Hepatocyte (in vitro differentiated cells): ENCODE measurements around the gene ZSWIM3. TPM values are rescaled to one million over a fixed set of nuclear protein-coding genes. Genes with fewer than 3 reads are reported as not detected.

ENCODE experiments used
- DNase-seq: peaks from one replicate; pipeline ENCODE4 v3.0.0-alpha.2; 2016; ENCODE audit warnings: low spot score
- H2AFZ ChIP-seq: fragments of 200-600 bp; sonication (generic); 2 replicates; pipeline ENCODE4 v1.6.0; 2016; ENCODE audit warnings: antibody characterized with exemption, mild to moderate bottlenecking
- H3K27ac ChIP-seq: fragments of 200-600 bp; sonication (generic); 2 replicates; pipeline ENCODE4 v1.5.1; 2016; ENCODE audit warnings: mild to moderate bottlenecking
- H3K27me3 ChIP-seq: fragments of 200-600 bp; sonication (generic); 2 replicates; pipeline ENCODE4 v1.6.1; 2016
- H3K36me3 ChIP-seq: fragments of 200-600 bp; sonication (generic); replicated peaks from 2 replicates; pipeline ENCODE4 v1.5.1; 2016; ENCODE audit warnings: low read depth; ENCODE audit not compliant: insufficient read depth
- H3K4me1 ChIP-seq: fragments of 200-600 bp; sonication (generic); 2 replicates; pipeline ENCODE4 v1.5.1; 2016; ENCODE audit warnings: mild to moderate bottlenecking, moderate library complexity; ENCODE audit not compliant: insufficient read depth
- H3K4me2 ChIP-seq: fragments of 200-600 bp; sonication (generic); 2 replicates; pipeline ENCODE4 v1.6.0; 2016
- H3K4me3 ChIP-seq: fragments of 200-600 bp; sonication (generic); 2 replicates; pipeline ENCODE4 v1.5.1; 2016; ENCODE audit warnings: mild to moderate bottlenecking
- H3K79me2 ChIP-seq: fragments of 200-600 bp; sonication (generic); 2 replicates; pipeline ENCODE4 v1.6.0; 2017; ENCODE audit warnings: mild to moderate bottlenecking
- H3K9me2 ChIP-seq: fragments of 200-600 bp; sonication (generic); replicated peaks from 2 replicates; pipeline ENCODE4 v1.6.0; 2017; ENCODE audit warnings: mild to moderate bottlenecking; ENCODE audit not compliant: insufficient read depth
- H3K9me3 ChIP-seq: fragments of 200-600 bp; sonication (generic); 2 replicates; pipeline ENCODE4 v1.5.1; 2016; ENCODE audit warnings: low read depth, mild to moderate bottlenecking
- H4K20me1 ChIP-seq: fragments of 200-600 bp; sonication (generic); 2 replicates; pipeline ENCODE4 v1.6.0; 2016; ENCODE audit warnings: mild to moderate bottlenecking; ENCODE audit not compliant: insufficient read depth, poor library complexity, severe bottlenecking
- CTCF ChIP-seq: fragments of 200-600 bp; sonication (generic); IDR thresholded peaks from 2 replicates; pipeline ENCODE4 v1.5.1; 2016; ENCODE audit warnings: antibody characterized with exemption, mild to moderate bottlenecking; ENCODE audit not compliant: poor library complexity
- EZH2 ChIP-seq: fragments of 200-600 bp; sonication (generic); IDR thresholded peaks from 2 replicates; pipeline ENCODE4 v1.6.1; 2016; ENCODE audit warnings: antibody characterized with exemption, mild to moderate bottlenecking, borderline replicate concordance
- EZH2phosphoT487 ChIP-seq: fragments of 200-600 bp; sonication (generic); IDR thresholded peaks from one replicate; pipeline ENCODE4 v1.6.1; 2018; ENCODE audit warnings: antibody characterized with exemption, mild to moderate bottlenecking, low read depth, moderate library complexity; ENCODE audit not compliant: unreplicated experiment, severe bottlenecking
- WGBS: methylation state at CpG from one replicate; pipeline ENCODE4 v1.1.6; 2016; ENCODE audit warnings: low lambda C conversion rate; ENCODE audit errors: missing lambda C conversion rate; 5-methylcytosine and 5-hydroxymethylcytosine counted together
- polyA plus RNA-seq: library from polyadenylated mRNA; unstranded; fragments of >200 nt; fragmentation: Nextera tagmentation; extraction: Ambion mirVana; gene quantifications from 2 replicates; pipeline ENCODE4 v1.2.1, GENCODE V29; 2016
- total RNA-seq: library from RNA; depleted of rRNA; stranded (reverse); fragments of >200 nt; gene quantifications from 2 replicates; pipeline ENCODE4 v1.2.3, GENCODE V29; 2014

The ZSWIM3 gene
- total and polyA plus RNA-seq, 2 experiments from 2014 or later = 4.1 to 6.2 TPM

- Histone ChIP-seq H3K27ac (no peak overlapping the region), H3K9me3 (no peaks in the 10 kb centered on the region), H2AFZ (no peak overlapping the region), H3K4me2 (peak overlapping the region; percentile 75), H4K20me1 (no peaks in the 10 kb centered on the region), H3K27me3 (no peaks in the 10 kb centered on the region), H3K36me3 (no peaks in the 10 kb centered on the region), H3K4me3 (no peak overlapping the region), H3K4me1 (peaks cover 20% of the 10 kb centered on the region), H3K79me2 (peaks cover 16% of the 10 kb centered on the region), H3K9me2 (no peaks in the 10 kb centered on the region)
- DNase-seq = no peak
- WGBS = 93% methylated on average over 4 of the region's 4 CpGs
- TF ChIP-seq EZH2 (no peak), EZH2phosphoT487 (no peak), CTCF (no peak)
These were observed 25.2 kb downstream of the ZSWIM3 start for GRCh38 chr20:45882469-45883099.

GRCh38 chr20:45883100-45883469 lies 25.7 kb downstream of the ZSWIM3 start:
- Histone ChIP-seq H3K4me2 (no peak overlapping the region), H3K27me3 (no peaks in the 10 kb centered on the region), H3K36me3 (no peaks in the 10 kb centered on the region), H3K79me2 (peaks cover 16% of the 10 kb centered on the region), H3K9me3 (no peaks in the 10 kb centered on the region), H3K4me1 (peaks cover 20% of the 10 kb centered on the region), H3K9me2 (no peaks in the 10 kb centered on the region), H4K20me1 (no peaks in the 10 kb centered on the region), H2AFZ (no peak overlapping the region), H3K27ac (no peak overlapping the region), H3K4me3 (no peak overlapping the region)
- no peak for DNase-seq
- 93% methylated on average over 9 of the region's 9 CpGs for WGBS
- TF ChIP-seq EZH2 = no peak
- TF ChIP-seq EZH2phosphoT487 = no peak
- no peak for TF ChIP-seq CTCF

- Histone ChIP-seq H3K27ac (no peak overlapping the region), H3K36me3 (no peaks in the 10 kb centered on the region), H3K79me2 (peaks cover 36% of the 10 kb centered on the region), H3K9me2 (no peaks in the 10 kb centered on the region), H3K4me3 (no peak overlapping the region), H3K27me3 (no peaks in the 10 kb centered on the region), H3K4me1 (peaks cover 17% of the 10 kb centered on the region), H4K20me1 (peaks cover 3% of the 10 kb centered on the region), H3K9me3 (no peaks in the 10 kb centered on the region), H2AFZ (no peak overlapping the region), H3K4me2 (no peak overlapping the region)
- no peak for DNase-seq
- TF ChIP-seq CTCF (no peak), EZH2phosphoT487 (no peak), EZH2 (no peak)
- WGBS = 95% methylated on average over 19 of the region's 19 CpGs
These were observed 29.4 kb downstream of the ZSWIM3 start for GRCh38 chr20:45886590-45887345.
